ENCODE data around the gene PTAR1.
"Not testable (repeated sequence)": the region's sequence is repeated elsewhere in the genome, so short reads cannot be mapped to it uniquely, and the experiment has no call there.

Gene PTAR1

DNA sequence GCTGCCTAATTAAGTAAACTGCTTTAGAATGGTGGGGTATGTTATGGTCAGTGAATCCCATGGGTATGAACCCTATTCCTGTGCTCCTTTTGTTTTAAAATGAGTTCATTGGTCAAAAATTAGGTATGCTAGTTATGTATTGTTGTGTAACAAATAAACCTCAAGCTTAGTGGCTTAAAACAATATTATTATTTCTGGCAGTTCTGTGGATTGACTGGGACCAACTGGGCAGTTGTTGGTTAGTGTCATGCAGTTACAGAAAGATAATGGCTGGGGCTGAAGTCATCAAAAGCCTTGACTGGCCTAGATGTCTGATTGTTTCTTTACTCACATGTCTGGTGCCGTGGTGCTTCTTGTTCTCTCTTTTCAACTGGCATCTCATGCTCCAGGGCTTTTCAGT, 8.9 kb upstream of the PTAR1 start:
- TF ChIP-seq, protein P1, sequence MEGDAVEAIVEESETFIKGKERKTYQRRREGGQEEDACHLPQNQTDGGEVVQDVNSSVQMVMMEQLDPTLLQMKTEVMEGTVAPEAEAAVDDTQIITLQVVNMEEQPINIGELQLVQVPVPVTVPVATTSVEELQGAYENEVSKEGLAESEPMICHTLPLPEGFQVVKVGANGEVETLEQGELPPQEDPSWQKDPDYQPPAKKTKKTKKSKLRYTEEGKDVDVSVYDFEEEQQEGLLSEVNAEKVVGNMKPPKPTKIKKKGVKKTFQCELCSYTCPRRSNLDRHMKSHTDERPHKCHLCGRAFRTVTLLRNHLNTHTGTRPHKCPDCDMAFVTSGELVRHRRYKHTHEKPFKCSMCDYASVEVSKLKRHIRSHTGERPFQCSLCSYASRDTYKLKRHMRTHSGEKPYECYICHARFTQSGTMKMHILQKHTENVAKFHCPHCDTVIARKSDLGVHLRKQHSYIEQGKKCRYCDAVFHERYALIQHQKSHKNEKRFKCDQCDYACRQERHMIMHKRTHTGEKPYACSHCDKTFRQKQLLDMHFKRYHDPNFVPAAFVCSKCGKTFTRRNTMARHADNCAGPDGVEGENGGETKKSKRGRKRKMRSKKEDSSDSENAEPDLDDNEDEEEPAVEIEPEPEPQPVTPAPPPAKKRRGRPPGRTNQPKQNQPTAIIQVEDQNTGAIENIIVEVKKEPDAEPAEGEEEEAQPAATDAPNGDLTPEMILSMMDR (IDR thresholded peaks at IDR 0.05; ENCODE audit: control insufficient read depth, insufficient read depth, low read depth, low read length, missing control alignments): no peak
- DNase-seq (ENCODE audit: low read depth): no peak
- H3K4me3 ChIP-seq (ENCODE audit: control insufficient read depth, low read depth, low read length): no peak overlapping the region

DNA sequence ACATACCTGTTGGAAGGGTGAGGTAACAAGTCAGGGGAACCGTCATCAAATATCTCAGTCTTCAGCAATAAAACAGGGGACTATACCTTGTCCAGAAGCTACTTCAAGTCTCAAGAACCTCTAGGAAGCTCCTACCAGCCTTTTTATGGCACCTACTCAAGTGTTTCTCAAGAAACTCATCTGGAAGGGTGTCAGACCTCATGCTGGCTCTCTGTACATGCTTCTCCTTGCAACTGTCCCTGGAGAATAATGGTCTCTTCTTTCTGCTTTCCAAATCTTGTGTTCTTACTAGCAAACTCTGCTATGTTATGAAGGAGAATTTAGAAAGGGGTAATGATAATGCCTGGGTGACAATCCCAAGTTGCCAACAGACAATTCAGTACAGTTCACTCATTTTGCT, 8.3 kb upstream of the PTAR1 start:
- H3K4me3 ChIP-seq (ENCODE audit: control insufficient read depth, low read depth, low read length): no peak overlapping the region
- TF ChIP-seq, protein P1 (IDR thresholded peaks at IDR 0.05; ENCODE audit: control insufficient read depth, insufficient read depth, low read depth, low read length, missing control alignments): no peak
- no peak for DNase-seq (ENCODE audit: low read depth)

DNA sequence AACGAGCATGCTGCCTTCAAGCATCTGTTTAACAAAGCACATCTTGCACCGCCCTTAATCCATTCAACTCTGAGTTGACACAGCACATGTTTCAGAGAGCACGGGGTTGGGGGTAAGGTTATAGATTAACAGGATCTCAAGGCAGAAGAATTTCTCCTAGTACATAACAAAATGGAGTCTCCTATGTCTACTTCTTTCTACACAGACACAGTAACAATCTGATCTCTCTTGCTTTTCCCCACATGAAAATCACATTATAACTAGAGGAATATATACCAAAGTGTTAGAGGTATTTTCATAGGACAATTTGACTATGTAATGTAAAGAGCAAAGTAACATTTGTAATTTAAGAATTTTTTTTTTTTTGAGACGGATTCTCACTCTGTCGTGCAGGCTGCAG, 4.1 kb upstream of the PTAR1 start:
- H3K4me3 ChIP-seq (ENCODE audit: control insufficient read depth, low read depth, low read length); DNase-seq (ENCODE audit: low read depth): not testable (repeated sequence)

DNA sequence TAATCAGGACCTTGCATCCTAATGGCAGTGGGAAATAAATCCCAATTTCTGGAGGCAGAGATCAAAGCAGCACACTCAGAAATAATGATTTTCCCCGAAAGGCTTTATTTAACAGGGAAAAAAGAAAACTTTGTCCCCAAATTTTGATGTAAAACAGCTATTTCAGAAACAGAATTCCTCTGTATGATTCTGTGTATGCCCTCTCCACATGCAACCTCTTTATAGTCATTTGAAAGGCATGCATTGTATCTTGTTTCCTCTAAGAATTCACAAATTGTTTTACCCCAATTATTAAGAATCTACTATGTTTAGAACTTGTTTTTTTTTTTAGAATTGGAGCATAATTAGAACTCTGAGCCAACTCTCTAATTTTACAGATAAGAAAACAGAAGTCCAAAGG, 2.7 kb upstream of the PTAR1 start:
- no peak for DNase-seq (ENCODE audit: low read depth)
- TF ChIP-seq, protein P1 (IDR thresholded peaks at IDR 0.05; ENCODE audit: control insufficient read depth, insufficient read depth, low read depth, low read length, missing control alignments): no peak
- H3K4me3 ChIP-seq (ENCODE audit: control insufficient read depth, low read depth, low read length): no peak overlapping the region

DNA sequence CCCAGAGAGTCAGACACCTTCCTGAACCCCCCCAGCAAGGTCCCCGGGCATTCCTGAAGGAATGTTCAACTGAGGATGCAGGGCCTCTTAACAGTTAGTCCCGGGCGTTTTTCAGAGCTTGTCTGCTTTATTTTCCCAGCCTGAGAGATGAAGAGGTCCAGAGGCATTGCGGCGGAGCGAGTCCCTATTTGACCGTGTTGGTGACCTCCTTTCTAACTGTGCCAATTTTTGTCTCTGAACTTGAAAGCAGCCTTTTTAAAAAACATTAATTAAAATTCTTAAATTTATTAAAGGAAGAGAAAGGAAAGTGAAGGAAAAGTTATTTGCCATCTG, 433 bp upstream of the PTAR1 start:
- TF ChIP-seq, protein P1 (IDR thresholded peaks at IDR 0.05; ENCODE audit: control insufficient read depth, insufficient read depth, low read depth, low read length, missing control alignments): no peak
- H3K4me3 ChIP-seq (ENCODE audit: control insufficient read depth, low read depth, low read length): peak overlapping the region; percentile 69
- DNase-seq (ENCODE audit: low read depth): no peak

DNA sequence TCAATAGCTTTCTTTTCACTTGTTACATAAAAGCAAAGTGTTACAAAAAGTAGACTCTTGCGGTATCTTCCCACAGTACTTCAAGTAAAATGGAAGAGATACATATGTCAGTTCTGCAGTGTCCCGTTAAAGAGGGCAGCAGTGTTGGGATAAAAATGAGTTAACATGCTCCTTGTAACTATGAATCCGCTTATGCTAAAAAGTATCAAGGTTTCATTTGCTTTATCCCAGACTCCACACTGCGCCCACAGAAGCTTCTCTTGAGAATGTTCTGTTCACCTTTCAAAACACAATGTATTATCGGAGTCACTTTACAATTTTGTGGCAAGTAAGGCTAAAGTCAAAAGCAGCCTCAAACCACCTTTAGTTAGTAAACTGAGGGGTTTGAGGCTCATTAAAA, 790 bp downstream of the PTAR1 start:
- H3K4me3 ChIP-seq (ENCODE audit: control insufficient read depth, low read depth, low read length): peak overlapping the region; percentile 69
- DNase-seq (ENCODE audit: low read depth): no peak
- TF ChIP-seq, protein P1 (IDR thresholded peaks at IDR 0.05; ENCODE audit: control insufficient read depth, insufficient read depth, low read depth, low read length, missing control alignments): no peak

DNA sequence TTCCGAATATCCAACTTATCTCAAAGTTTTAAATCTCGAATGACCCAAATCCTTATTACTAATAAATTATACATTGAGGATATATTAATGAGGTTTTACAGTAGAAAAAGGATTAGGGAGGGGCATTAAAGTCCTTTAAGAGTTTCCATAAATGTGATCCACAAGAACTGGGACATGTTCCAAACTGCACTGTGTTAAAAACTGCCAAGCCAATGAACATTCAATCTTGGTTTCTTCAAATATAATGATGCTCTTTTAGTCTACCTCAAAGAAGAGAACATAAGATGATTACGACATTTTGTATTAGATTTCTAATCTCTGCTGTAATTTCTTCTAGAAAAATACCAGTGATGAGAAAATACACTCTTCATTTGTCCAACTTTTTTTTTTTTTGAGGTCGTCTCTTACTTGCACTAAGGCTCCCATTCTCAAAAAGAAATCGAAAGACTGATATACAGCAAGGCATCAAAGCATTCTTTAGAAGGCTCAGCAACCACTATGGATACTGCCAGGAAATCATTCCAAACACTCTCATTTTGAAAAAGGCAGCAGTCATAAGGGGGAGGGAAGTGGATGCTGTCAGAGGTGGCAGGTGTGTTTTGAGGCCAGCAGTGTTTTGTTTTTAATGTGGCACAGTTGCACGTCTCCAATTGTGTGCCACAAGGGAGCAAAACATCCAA, 1.7 kb downstream of the PTAR1 start:
- H3K4me3 ChIP-seq (ENCODE audit: control insufficient read depth, low read depth, low read length): peak overlapping the region; percentile 10; the same call in 1 of the 2 replicates
- TF ChIP-seq, protein P1 (IDR thresholded peaks at IDR 0.05; ENCODE audit: control insufficient read depth, insufficient read depth, low read depth, low read length, missing control alignments): no peak
- no peak for DNase-seq (ENCODE audit: low read depth)
